HK-2 (cell line): Measurements from ENCODE around the gene NGLY1.

Source experiments
- DNase-seq: peaks from one replicate; pipeline ENCODE4 v3.0.0-alpha.2; 2018; ENCODE audit not compliant: unreplicated experiment

NGLY1 gene

DNA sequence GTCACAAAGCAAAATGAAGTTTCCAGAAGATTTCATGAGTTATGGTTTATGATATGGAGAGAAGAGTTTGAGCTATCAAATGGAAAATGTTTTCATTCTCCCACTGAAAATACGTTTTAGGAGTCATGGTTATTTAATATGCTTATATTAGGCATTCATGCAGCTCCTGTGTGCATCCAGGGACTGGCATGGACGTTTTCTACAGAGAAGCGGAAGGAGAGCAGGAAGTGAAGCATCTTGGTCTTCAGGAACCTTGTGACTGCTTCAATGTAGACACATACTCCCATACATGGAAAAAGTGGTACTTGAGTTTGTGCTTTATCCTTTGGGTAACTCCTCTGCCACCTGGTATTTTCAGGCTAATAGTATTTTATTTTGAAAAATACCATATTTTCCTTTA, 75.2 kb downstream of the NGLY1 start:
- DNase-seq = no peak

- no peak for DNase-seq
Observed at GRCh38 chr3:25707268-25707926, 75.8 kb downstream of the NGLY1 start.

- DNase-seq = no peak
Observed at GRCh38 chr3:25706213-25706612, 77.0 kb downstream of the NGLY1 start.

- DNase-seq = no peak
Observed at GRCh38 chr3:25697553-25697952, 85.7 kb downstream of the NGLY1 start.

DNA sequence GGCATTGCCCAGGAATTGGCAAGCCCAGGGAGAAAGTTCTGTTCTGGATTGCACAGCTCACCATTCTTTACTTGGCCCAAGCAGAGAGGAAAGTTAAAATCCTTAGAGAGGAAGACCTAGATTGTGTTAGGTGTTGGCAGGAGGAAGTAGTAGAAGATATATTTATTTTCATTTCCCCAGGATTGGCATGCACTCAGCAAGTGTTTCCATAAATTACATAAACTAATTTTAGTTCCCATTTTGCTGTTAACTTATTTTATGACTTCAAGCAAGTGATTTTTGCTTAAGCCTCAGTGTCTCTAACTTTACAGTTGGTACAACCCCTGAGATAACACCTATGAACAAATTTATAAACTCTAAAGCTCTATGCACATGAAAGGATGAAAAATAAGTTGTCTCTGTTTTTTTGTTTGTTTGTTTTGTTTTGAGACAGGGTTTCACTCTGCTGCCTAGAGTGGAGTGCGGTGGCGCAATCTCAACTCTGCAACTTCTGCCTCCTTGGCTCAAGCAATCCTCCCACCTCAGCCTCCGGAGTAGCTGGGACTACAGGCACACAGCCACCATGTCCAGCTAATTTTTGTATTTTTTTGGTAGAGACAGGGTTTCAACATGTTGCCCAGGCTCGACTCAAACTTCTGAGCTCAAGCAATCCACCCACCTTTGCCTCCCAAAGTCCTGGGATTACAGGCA, 87.4 kb downstream of the NGLY1 start:
- DNase-seq = no peak

- DNase-seq = no peak
Observed at GRCh38 chr3:25693238-25693637, 90.0 kb downstream of the NGLY1 start.

DNA sequence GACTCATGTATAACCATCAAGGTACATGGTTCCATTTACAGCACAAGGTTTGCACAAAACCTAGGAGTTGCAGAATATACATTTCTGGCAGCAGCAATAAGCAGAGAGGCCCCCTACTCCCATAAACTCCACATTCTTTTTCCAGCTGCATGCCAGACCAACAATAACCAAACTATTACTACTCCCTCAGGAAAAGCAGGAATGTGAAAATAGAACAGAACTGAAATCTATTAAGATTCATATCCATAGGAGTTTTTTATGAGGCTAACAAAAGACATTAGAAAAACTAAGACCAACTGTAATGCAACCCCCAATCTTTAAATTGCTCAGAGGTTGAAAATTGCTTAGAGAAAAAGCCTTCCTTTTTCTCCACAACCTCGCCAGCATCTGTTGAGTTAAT, 90.9 kb downstream of the NGLY1 start:
- no peak for DNase-seq

GRCh38 chr3:25690768-25691533, 92.3 kb downstream of the NGLY1 start:
- no peak for DNase-seq

GRCh38 chr3:25689226-25689625, 94.0 kb downstream of the NGLY1 start:
- DNase-seq = no peak

DNA sequence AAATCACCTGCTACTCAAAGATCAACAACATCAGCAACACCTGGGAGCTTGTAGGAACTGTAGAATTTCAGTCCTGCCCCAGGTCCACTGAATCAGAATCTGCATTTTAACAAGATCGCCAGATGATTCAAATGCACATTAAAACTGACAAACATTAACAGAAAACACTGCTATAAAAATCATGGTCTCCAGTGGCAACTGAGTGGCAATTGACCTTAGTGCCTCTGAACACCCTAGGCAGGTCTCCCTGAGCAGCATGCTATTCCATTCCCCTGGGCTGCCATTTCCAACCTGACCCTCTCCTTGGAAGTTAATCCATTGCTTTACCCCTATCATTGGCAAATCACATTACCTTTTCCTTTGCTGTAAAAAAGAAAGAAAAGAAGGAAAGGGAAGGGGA, 95.5 kb downstream of the NGLY1 start:
- no peak for DNase-seq

DNA sequence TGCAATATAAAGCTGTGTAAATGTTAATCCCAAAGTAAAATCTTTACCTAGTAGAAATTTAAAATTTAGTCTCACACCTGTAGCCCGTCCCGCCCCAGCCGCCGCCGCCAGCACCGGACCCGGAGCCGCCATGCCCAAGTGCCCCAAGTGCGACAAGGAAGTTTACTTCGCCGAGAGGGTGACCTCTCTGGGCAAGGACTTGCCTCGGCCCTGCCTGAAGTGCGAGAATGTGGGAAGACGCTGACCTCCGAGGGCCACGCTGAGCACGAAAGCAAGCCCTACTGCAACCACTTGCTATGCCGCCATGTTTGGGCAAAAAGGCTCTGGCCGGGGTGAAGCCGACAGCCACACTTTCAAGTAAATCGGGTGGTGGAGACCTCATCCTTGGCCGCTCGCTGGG, 96.5 kb downstream of the NGLY1 start:
- no peak for DNase-seq

DNA sequence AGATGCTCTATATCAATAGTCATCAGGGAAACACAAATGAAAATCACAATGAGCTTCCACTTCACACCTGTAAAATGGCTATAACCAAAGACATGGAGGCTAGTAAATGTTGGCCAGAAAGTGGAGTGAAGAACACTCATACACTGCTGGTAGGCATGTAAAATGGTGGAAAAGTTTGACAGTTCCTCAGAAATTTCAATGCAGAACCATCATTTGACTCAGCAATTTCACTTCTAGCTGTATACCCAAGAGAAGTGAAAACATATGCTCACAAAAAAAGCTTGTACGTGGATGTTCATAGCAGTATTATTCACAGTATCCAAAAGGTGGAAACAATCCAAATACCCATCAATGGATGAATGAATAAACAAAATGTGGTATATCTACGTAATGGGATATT, 99.4 kb downstream of the NGLY1 start:
- DNase-seq = no peak

DNA sequence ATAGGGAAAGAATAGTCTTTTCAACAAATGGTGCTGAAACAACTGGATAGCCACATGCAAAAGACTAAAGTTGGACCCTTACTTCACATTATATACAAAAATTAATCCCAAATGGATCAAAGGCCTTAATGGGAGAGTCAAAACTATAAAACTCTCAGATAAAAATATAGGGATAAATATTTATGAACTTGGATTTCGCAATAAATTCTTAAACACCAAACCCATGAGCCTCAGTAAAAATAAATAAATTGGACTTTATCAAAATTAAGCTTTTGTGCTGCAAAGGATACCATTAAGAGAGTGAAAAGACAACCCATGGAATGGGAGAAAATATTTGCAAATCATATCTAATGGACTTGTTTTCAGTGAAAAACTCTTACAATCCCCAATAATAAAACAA, 99.8 kb downstream of the NGLY1 start:
- DNase-seq = no peak

- no peak for DNase-seq
Observed at GRCh38 chr3:25679642-25680302, 103.5 kb downstream of the NGLY1 start.

- DNase-seq = no peak
Observed at GRCh38 chr3:25679166-25679565, 104.1 kb downstream of the NGLY1 start.

GRCh38 chr3:25678581-25678980, 104.7 kb downstream of the NGLY1 start:
- DNase-seq = no peak

DNA sequence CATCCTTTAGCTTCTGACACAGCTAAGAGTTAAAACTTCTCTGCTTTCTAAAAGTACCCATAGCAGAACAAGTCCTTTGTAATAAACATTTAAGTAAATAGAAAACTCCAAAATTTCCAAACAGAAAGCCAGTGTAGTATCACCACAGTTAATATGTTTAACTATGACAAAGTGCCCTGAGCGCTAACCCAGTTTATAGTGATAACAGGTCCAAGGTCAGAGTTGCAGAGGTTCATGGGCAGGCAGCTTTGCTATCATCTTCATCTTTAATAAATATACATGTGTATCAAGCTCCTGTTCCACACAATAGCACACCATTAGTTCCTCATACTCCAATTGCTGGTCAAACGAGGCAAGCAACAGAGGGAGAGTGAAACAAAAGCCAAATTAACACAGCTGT, 106.1 kb downstream of the NGLY1 start:
- DNase-seq = no peak

- DNase-seq = no peak
Observed at GRCh38 chr3:25674670-25675069, 108.6 kb downstream of the NGLY1 start.

GRCh38 chr3:25673738-25674298, 109.4 kb downstream of the NGLY1 start:
- DNase-seq = no peak
